WERI-Rb-1 (cell line): ENCODE measurements around the gene OTUD7B.

Experiments
- DNase-seq: peaks from one replicate; pipeline ENCODE4 v3.0.0-alpha.2; 2020
- H3K27ac ChIP-seq: fragments of 250-450 bp; sonication (Bioruptor Pico); 2 replicates; pipeline ENCODE4 v1.5.1; 2020; ENCODE audit warnings: mild to moderate bottlenecking, moderate library complexity
- H3K27me3 ChIP-seq: fragments of 250-450 bp; sonication (Bioruptor Pico); 2 replicates; pipeline ENCODE4 v1.5.1; 2021; ENCODE audit warnings: mild to moderate bottlenecking, low read depth, moderate library complexity; ENCODE audit not compliant: insufficient read depth, severe bottlenecking
- H3K36me3 ChIP-seq: fragments of 250-450 bp; sonication (Bioruptor Pico); 2 replicates; pipeline ENCODE4 v1.5.1; 2020; ENCODE audit warnings: mild to moderate bottlenecking, moderate library complexity
- H3K4me3 ChIP-seq: 2 replicates; pipeline ENCODE4 v1.5.1; 2011; ENCODE audit warnings: low read depth, mild to moderate bottlenecking, control low read depth, low read length
- H3K9me3 ChIP-seq: fragments of 250-450 bp; sonication (Bioruptor Pico); 2 replicates; pipeline ENCODE4 v1.5.1; 2021; ENCODE audit warnings: mild to moderate bottlenecking, moderate library complexity; ENCODE audit not compliant: severe bottlenecking
- TF ChIP-seq, protein P1 (sequence below): IDR thresholded peaks from 2 replicates; pipeline ENCODE4 v1.5.1; 2011; ENCODE audit warnings: low read depth, mild to moderate bottlenecking, control low read depth, inconsistent platforms, low read length

The OTUD7B gene

DNA sequence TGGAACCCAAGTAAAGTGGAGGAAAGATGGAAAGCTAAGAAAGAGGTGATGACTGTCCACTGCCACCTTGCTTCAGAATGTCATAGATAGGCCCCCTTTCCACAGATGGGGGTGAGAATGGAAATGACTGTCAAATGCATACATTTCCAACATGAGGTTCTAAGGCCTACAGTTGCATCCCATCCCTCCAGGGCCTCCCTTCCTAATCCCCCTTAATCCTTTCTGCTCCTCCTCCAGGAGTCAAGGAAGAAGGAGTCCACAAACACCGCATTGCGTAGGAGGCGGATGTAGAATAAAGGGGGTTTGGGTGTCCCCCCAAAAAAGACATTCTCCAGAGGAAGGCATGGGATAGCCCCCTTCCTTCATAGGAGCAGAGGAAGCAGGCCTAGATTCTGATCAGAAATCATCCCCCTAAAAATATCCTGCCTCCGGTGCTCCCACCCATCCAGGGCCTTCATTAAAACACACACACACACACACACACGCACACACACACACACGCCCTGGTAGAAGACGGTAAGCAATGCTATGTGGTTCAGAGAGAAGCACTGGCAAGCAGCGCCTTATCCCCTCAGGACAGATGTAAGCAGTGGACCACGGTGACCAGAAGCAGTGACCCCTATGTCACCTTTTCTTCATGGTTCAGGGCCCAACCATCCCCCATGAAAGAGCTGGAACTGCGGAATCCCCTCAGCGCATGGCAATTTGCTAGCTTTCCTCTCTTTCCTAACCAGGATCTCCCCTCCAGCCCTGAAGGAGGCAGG is 94.9 kb downstream of the OTUD7B start:
- Histone ChIP-seq H3K4me3 (peak overlapping the region; percentile 95), H3K27ac (peak overlapping the region; percentile 38), H3K36me3 (peaks cover 34% of the 10 kb centered on the region), H3K9me3 (no peaks in the 10 kb centered on the region), H3K27me3 (no peaks in the 10 kb centered on the region)
- peak; percentile 73 for DNase-seq
- TF ChIP-seq, protein P1, sequence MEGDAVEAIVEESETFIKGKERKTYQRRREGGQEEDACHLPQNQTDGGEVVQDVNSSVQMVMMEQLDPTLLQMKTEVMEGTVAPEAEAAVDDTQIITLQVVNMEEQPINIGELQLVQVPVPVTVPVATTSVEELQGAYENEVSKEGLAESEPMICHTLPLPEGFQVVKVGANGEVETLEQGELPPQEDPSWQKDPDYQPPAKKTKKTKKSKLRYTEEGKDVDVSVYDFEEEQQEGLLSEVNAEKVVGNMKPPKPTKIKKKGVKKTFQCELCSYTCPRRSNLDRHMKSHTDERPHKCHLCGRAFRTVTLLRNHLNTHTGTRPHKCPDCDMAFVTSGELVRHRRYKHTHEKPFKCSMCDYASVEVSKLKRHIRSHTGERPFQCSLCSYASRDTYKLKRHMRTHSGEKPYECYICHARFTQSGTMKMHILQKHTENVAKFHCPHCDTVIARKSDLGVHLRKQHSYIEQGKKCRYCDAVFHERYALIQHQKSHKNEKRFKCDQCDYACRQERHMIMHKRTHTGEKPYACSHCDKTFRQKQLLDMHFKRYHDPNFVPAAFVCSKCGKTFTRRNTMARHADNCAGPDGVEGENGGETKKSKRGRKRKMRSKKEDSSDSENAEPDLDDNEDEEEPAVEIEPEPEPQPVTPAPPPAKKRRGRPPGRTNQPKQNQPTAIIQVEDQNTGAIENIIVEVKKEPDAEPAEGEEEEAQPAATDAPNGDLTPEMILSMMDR: no peak

DNA sequence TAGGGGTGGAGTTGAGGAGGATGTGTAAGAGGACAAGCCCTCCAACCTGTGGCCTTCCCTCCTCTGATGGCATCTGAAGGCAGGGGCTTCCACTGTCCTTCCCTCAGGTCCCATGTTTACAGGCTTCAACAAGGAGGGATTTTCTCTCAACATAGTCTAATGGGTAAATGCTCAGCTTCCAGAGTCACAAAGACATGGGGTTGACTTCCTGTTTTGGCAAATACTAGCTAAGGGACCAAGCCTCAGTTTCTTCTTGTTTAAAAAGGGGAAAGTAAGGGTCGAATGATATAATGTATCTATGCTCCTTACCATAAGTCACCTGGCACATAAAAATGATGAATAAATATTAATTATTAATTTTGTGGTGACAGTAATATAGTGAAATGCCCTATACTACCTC is 96.0 kb downstream of the OTUD7B start:
- DNase-seq: no peak
- peaks cover 45% of the 10 kb centered on the region for H3K36me3 ChIP-seq

GRCh38 chr1:149906570-149907075 is 103.9 kb downstream of the OTUD7B start:
- no peak overlapping the region for H3K4me3 ChIP-seq
- TF ChIP-seq, protein P1: no peak
- no peak overlapping the region for H3K27ac ChIP-seq
- H3K36me3 ChIP-seq: peaks cover 93% of the 10 kb centered on the region
- DNase-seq: no peak
- no peaks in the 10 kb centered on the region for H3K9me3 ChIP-seq
- no peaks in the 10 kb centered on the region for H3K27me3 ChIP-seq

More for the DNA sequence above, 96.0 kb downstream of the OTUD7B start:
- Histone ChIP-seq H3K27ac (no peak overlapping the region), H3K9me3 (no peaks in the 10 kb centered on the region), H3K27me3 (no peaks in the 10 kb centered on the region), H3K4me3 (no peak overlapping the region)
- TF ChIP-seq, protein P1: no peak

- Histone ChIP-seq H3K4me3 (no peak overlapping the region), H3K27ac (peak overlapping the region; percentile 36; the same call in 1 of the 2 replicates), H3K36me3 (peaks cover 67% of the 10 kb centered on the region), H3K9me3 (no peaks in the 10 kb centered on the region), H3K27me3 (no peaks in the 10 kb centered on the region)
- DNase-seq: peak; percentile 58
- TF ChIP-seq, protein P1: no peak
These were observed 106.6 kb downstream of the OTUD7B start for GRCh38 chr1:149903836-149904491.

GRCh38 chr1:149899460-149900284 is 110.9 kb downstream of the OTUD7B start, which contains the start of gene BOLA1:
TSS of gene BOLA1 (plus strand) at chr1:149899568. CDS start at chr1:149900060, 492 bp downstream.
- peak within 1 kb of the TSS; percentile 53 for H3K27ac ChIP-seq
- TF ChIP-seq, protein P1: no peak
- H3K27me3 ChIP-seq: no peaks in the 10 kb centered on the region
- H3K9me3 ChIP-seq: no peaks in the 10 kb centered on the region
- peak within 1 kb of the TSS; percentile 39 for H3K4me3 ChIP-seq
- peak; percentile 83 for DNase-seq
- peaks cover 24% of the 10 kb centered on the region for H3K36me3 ChIP-seq
